ENCODE measurements around the gene DYRK4. TPM values are rescaled to one million over a fixed set of nuclear protein-coding genes. Genes with fewer than 3 reads are reported as not detected.

Gene DYRK4
- total and polyA plus RNA-seq, 9 donors = 13.5 to 30.4 (median 16.2) TPM

DNA sequence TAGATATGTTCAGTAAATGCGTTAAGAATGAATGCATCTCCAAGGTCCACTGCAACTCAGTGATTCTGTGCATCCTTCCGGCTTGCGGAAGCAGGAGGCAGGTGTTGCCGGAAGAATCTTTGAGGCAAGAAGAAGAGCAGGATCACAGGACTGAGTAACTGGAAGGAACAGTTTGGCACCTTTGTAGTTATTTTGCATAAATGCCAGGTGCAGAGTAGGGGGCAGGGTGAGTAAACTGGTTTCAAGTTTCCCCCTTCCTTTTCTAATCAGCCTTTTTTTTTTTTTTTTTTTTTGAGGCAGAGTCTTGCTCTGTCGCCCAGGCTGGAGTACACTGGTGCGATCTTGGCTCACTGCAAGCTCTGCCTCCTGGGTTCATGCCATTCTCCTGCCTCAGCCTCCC is 22.3 kb downstream of the DYRK4 start:
- 86% methylated on average over 3 of the region's 6 CpGs for WGBS (ENCODE audit: insufficient coverage)
- H3K27me3 ChIP-seq (ENCODE audit: control insufficient read depth, insufficient read depth, low read length) = peaks cover 3% of the 10 kb centered on the region
- H3K4me3 ChIP-seq (ENCODE audit: low read length) = no peak overlapping the region
- H3K36me3 ChIP-seq (ENCODE audit: control insufficient read depth, insufficient read depth, low read length) = no peaks in the 10 kb centered on the region
- peaks cover 4% of the 10 kb centered on the region for H3K4me1 ChIP-seq (ENCODE audit: control insufficient read depth, insufficient read depth, low read length)
- DNase-seq = no peak
- no peaks in the 10 kb centered on the region for H3K9me3 ChIP-seq (replicated peaks; ENCODE audit: control insufficient read depth, low read depth, low read length)
- H3K27ac ChIP-seq (ENCODE audit: low read length) = no peak overlapping the region

DNA sequence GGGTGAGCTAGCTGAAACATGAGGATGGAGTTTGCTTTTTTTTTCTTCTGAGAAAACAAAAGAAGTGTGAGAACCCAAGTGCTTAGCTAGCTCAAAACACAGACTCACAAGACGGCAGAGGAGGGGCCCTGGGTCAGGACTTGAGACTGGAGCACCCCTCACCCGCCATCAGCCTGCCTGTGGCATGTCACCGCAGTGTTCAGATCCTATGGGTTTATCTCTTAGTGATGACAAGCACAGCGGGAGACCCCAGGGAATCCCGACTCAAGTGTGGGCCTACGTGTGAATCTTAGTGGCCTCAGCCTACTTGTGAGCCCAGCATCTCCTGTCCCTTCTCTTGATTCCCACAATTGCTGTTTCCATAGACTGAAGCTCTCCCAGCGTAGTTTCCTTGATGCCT is 22.9 kb downstream of the DYRK4 start:
- 74% methylated on average over 5 of the region's 7 CpGs for WGBS (ENCODE audit: insufficient coverage)
- Histone ChIP-seq H3K9me3 (replicated peaks; ENCODE audit: control insufficient read depth, low read depth, low read length) (no peaks in the 10 kb centered on the region), H3K27me3 (ENCODE audit: control insufficient read depth, insufficient read depth, low read length) (peaks cover 3% of the 10 kb centered on the region), H3K27ac (ENCODE audit: low read length) (no peak overlapping the region), H3K4me1 (ENCODE audit: control insufficient read depth, insufficient read depth, low read length) (peaks cover 4% of the 10 kb centered on the region), H3K4me3 (ENCODE audit: low read length) (no peak overlapping the region), H3K36me3 (ENCODE audit: control insufficient read depth, insufficient read depth, low read length) (no peaks in the 10 kb centered on the region)
- no peak for DNase-seq

DNA sequence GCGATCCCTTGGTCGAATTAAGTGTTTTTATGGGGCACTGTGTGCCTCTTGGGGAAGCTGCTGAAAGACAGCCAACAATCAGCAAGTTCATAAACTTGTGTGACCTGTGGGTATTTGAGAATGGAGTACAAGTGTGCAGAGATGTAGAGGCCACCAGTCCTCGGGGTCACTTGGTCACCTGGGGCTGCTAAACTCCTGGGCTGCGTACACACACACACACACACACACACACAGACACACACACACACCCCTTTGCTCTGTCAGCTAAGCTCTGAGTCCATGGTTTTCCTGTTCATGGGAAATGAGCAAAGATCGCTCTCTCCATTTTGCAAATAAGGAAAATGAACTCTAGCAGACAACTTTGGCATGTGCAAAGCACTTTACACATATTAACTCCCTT is 24.5 kb downstream of the DYRK4 start:
- DNase-seq = no peak
- Histone ChIP-seq H3K9me3 (replicated peaks; ENCODE audit: control insufficient read depth, low read depth, low read length) (no peaks in the 10 kb centered on the region), H3K27me3 (ENCODE audit: control insufficient read depth, insufficient read depth, low read length) (peaks cover 6% of the 10 kb centered on the region), H3K4me3 (ENCODE audit: low read length) (no peak overlapping the region), H3K36me3 (ENCODE audit: control insufficient read depth, insufficient read depth, low read length) (no peaks in the 10 kb centered on the region), H3K27ac (ENCODE audit: low read length) (no peak overlapping the region), H3K4me1 (ENCODE audit: control insufficient read depth, insufficient read depth, low read length) (no peaks in the 10 kb centered on the region)
- 12% methylated on average over 4 of the region's 5 CpGs for WGBS (ENCODE audit: insufficient coverage)

DNA sequence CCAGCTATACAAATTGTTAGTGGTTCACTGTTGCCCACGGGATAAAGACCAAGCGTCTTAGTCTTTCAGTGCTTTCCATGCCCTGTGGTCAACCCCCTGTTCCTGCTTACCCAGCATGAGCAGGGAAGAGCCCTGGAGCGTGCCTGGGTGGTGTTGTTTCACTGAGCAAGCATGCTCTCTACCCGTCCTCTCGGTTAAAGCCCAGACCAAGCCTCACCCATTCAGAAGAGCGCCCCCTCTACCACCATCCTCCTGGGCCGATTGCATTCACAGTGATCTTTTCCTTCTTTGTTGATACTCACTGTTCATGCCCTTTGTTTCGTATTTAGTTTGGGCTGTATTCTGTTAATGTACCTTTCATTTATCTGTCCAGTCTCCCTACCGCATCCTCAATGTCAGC is 25.1 kb downstream of the DYRK4 start:
- Histone ChIP-seq H3K4me3 (ENCODE audit: low read length) (no peak overlapping the region), H3K4me1 (ENCODE audit: control insufficient read depth, insufficient read depth, low read length) (no peaks in the 10 kb centered on the region), H3K9me3 (replicated peaks; ENCODE audit: control insufficient read depth, low read depth, low read length) (no peaks in the 10 kb centered on the region), H3K27me3 (ENCODE audit: control insufficient read depth, insufficient read depth, low read length) (peaks cover 6% of the 10 kb centered on the region), H3K27ac (ENCODE audit: low read length) (no peak overlapping the region), H3K36me3 (ENCODE audit: control insufficient read depth, insufficient read depth, low read length) (no peaks in the 10 kb centered on the region)
- DNase-seq = no peak
- 48% methylated on average over 7 of the region's 9 CpGs for WGBS (ENCODE audit: insufficient coverage)

DNA sequence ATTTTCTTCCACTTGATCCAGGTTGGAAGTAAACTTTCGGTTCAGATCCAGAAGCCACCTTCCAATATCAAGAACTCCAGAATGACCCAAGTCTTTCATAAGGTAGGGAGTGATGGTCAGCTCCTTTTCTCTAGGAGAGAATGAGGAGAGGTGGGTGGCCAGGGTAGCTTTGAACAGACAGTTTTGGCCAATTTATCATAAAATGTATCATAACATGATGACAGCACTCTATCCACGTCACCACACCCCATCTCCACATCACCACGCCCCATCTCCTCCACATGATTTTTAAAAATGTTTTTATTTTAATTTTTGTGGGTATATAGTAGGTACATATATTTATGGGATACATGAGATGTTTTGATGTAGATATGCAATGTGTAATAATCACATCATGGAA is 26.9 kb downstream of the DYRK4 start:
- Histone ChIP-seq H3K4me1 (ENCODE audit: control insufficient read depth, insufficient read depth, low read length) (no peaks in the 10 kb centered on the region), H3K4me3 (ENCODE audit: low read length) (no peak overlapping the region), H3K36me3 (ENCODE audit: control insufficient read depth, insufficient read depth, low read length) (no peaks in the 10 kb centered on the region), H3K9me3 (replicated peaks; ENCODE audit: control insufficient read depth, low read depth, low read length) (no peaks in the 10 kb centered on the region), H3K27ac (ENCODE audit: low read length) (no peak overlapping the region), H3K27me3 (ENCODE audit: control insufficient read depth, insufficient read depth, low read length) (peaks cover 4% of the 10 kb centered on the region)
- no CpG with 5 or more reads among the region's 3 CpGs for WGBS (ENCODE audit: insufficient coverage)
- DNase-seq = no peak

DNA sequence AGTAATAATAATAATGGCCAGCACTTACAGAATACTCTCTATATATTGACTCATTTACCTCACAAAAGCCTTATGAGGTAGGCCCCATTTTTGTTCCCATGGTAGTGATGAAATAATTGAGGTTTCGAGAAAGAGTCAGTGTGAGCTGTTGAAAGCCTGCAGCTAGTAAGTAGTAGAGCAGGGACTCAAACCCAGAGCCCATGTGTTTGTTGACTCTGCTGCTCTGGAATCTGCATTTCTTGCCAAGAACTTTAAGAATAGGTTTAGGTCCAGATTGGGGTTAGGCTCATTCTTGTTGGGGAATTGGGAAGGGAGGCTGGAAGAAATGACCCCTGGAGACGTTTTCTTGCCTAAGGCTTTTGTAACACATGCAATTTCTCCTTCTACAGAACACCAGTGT is 27.9 kb downstream of the DYRK4 start:
- peaks cover 4% of the 10 kb centered on the region for H3K27me3 ChIP-seq (ENCODE audit: control insufficient read depth, insufficient read depth, low read length)
- no peaks in the 10 kb centered on the region for H3K4me1 ChIP-seq (ENCODE audit: control insufficient read depth, insufficient read depth, low read length)
- H3K9me3 ChIP-seq (replicated peaks; ENCODE audit: control insufficient read depth, low read depth, low read length) = no peaks in the 10 kb centered on the region
- no peak for DNase-seq
- H3K27ac ChIP-seq (ENCODE audit: low read length) = no peak overlapping the region
- WGBS (ENCODE audit: insufficient coverage) = no CpG with 5 or more reads among the region's 2 CpGs
- H3K36me3 ChIP-seq (ENCODE audit: control insufficient read depth, insufficient read depth, low read length) = no peaks in the 10 kb centered on the region
- no peak overlapping the region for H3K4me3 ChIP-seq (ENCODE audit: low read length)

DNA sequence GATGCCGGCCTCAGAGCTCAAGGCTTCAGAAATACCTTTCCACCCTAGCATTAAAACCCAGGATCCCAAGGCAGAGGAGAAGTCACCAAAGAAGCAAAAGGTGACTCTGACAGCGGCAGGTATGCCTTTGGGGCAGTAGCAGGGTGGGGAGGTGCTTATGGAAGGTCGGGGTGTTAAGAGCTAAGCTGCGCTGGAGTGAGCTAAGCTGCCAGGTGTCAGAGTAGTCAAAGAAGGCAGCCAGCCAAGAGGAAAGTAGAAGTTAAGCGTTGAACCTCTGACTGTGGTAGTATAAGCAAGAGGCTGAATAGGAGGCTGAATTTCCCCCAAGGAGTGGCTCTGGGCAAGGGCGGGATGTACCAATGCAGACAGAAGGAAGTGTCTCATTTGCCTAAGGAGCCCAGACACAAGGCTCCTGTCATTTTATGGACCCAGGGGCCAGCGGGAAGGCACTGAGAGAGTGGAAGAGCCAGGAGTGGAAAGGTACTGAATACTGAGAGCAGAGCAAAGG is 29.2 kb downstream of the DYRK4 start:
- no peaks in the 10 kb centered on the region for H3K9me3 ChIP-seq (replicated peaks; ENCODE audit: control insufficient read depth, low read depth, low read length)
- WGBS (ENCODE audit: insufficient coverage) = 40% methylated on average over 6 of the region's 7 CpGs
- H3K4me1 ChIP-seq (ENCODE audit: control insufficient read depth, insufficient read depth, low read length) = no peaks in the 10 kb centered on the region
- H3K27me3 ChIP-seq (ENCODE audit: control insufficient read depth, insufficient read depth, low read length) = peaks cover 6% of the 10 kb centered on the region
- H3K27ac ChIP-seq (ENCODE audit: low read length) = no peak overlapping the region
- DNase-seq = no peak
- H3K36me3 ChIP-seq (ENCODE audit: control insufficient read depth, insufficient read depth, low read length) = no peaks in the 10 kb centered on the region
- H3K4me3 ChIP-seq (ENCODE audit: low read length) = no peak overlapping the region

DNA sequence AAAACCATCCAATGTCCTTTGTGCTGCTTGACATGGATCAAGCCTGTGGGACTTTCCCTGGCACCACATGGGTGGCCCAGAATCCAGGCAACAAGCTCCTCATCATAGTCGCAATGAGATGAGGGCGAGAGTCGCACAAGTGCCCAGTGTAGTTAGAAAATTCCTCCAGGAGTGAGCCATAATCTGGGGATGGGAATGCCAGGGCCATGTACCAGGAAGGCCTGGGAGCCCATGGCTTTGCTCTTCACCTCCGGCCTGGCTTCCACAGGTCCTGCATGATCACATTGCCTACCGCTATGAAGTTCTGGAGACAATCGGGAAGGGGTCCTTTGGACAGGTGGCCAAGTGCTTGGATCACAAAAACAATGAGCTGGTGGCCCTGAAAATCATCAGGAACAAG is 33.9 kb downstream of the DYRK4 start:
- peaks cover 4% of the 10 kb centered on the region for H3K27me3 ChIP-seq (ENCODE audit: control insufficient read depth, insufficient read depth, low read length)
- DNase-seq = no peak
- H3K4me1 ChIP-seq (ENCODE audit: control insufficient read depth, insufficient read depth, low read length) = no peaks in the 10 kb centered on the region
- H3K27ac ChIP-seq (ENCODE audit: low read length) = no peak overlapping the region
- no peaks in the 10 kb centered on the region for H3K36me3 ChIP-seq (ENCODE audit: control insufficient read depth, insufficient read depth, low read length)
- no peaks in the 10 kb centered on the region for H3K9me3 ChIP-seq (replicated peaks; ENCODE audit: control insufficient read depth, low read depth, low read length)
- WGBS (ENCODE audit: insufficient coverage) = 93% methylated on average over 6 of the region's 6 CpGs
- no peak overlapping the region for H3K4me3 ChIP-seq (ENCODE audit: low read length)

DNA sequence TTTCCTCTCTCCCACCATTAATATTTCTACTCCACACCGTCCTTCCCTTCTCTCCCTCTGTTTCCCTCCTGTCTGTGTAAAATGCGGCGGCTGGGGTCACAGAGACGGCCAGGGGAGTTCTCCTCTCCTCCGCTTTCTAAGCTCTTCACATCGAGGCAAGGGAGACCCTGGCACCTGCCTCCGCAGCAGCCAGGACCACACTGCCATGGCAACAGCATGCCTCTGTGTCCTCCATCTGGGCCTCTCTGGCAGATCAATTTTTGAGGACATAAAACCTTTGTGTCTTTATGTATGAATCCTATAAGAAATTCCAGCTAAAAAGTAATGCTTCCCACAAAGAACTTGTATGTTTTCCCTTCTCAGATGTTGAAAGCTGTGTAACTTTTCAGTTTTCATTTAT is 41.4 kb downstream of the DYRK4 start:
- Histone ChIP-seq H3K4me1 (ENCODE audit: control insufficient read depth, insufficient read depth, low read length) (no peaks in the 10 kb centered on the region), H3K4me3 (ENCODE audit: low read length) (no peak overlapping the region), H3K27me3 (ENCODE audit: control insufficient read depth, insufficient read depth, low read length) (peaks cover 3% of the 10 kb centered on the region), H3K27ac (ENCODE audit: low read length) (no peak overlapping the region), H3K9me3 (replicated peaks; ENCODE audit: control insufficient read depth, low read depth, low read length) (no peaks in the 10 kb centered on the region), H3K36me3 (ENCODE audit: control insufficient read depth, insufficient read depth, low read length) (no peaks in the 10 kb centered on the region)
- no peak for DNase-seq
- 70% methylated on average over 6 of the region's 7 CpGs for WGBS (ENCODE audit: insufficient coverage)

DNA sequence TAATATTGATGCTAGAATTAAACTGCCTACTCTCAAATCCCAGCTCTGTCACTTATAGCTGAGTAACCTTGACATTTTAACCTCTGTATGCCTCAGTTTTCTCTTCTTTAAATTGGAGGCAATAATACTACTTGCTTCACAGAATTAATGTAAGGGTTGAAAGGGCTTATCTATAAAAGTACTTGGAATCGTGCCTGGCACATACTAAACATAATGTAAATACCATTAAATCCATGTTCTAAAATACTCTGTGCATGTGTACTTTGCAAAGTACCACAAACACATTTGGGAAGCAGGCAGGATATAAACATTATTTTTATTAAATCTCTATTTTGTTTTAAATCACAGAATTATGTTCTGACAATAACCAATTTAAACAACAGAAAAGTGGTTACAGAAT is 41.9 kb downstream of the DYRK4 start:
- Histone ChIP-seq H3K27me3 (ENCODE audit: control insufficient read depth, insufficient read depth, low read length) (peaks cover 3% of the 10 kb centered on the region), H3K36me3 (ENCODE audit: control insufficient read depth, insufficient read depth, low read length) (no peaks in the 10 kb centered on the region), H3K4me3 (ENCODE audit: low read length) (no peak overlapping the region), H3K9me3 (replicated peaks; ENCODE audit: control insufficient read depth, low read depth, low read length) (no peaks in the 10 kb centered on the region), H3K4me1 (ENCODE audit: control insufficient read depth, insufficient read depth, low read length) (no peaks in the 10 kb centered on the region), H3K27ac (ENCODE audit: low read length) (no peak overlapping the region)
- no peak for DNase-seq
- no CpG with 5 or more reads among the region's 1 CpG for WGBS (ENCODE audit: insufficient coverage)

DNA sequence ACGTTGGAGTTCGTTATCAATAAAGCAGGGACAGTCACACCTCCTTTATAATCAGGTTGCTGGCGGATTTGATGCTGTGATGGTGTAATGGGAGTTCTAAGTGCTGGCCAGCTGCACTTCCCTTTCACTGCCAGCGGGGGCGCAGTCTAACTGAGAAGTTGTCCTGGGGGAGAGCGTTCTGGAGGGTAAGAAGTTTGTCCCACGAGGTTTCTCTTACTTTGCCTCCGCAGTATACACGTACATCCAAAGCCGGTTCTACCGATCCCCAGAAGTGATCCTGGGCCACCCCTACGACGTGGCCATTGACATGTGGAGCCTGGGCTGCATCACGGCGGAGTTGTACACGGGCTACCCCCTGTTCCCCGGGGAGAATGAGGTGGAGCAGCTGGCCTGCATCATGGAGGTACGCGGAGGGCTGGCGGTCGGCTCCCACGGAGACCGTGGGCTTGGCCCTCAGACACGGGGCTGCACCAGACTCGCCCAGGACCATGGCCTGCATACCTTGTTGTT is 42.7 kb downstream of the DYRK4 start:
- no peaks in the 10 kb centered on the region for H3K4me1 ChIP-seq (ENCODE audit: control insufficient read depth, insufficient read depth, low read length)
- H3K27ac ChIP-seq (ENCODE audit: low read length) = no peak overlapping the region
- H3K27me3 ChIP-seq (ENCODE audit: control insufficient read depth, insufficient read depth, low read length) = peaks cover 3% of the 10 kb centered on the region
- WGBS (ENCODE audit: insufficient coverage) = 2% methylated on average over 17 of the region's 25 CpGs
- H3K36me3 ChIP-seq (ENCODE audit: control insufficient read depth, insufficient read depth, low read length) = no peaks in the 10 kb centered on the region
- peak; percentile 84 for DNase-seq
- no peaks in the 10 kb centered on the region for H3K9me3 ChIP-seq (replicated peaks; ENCODE audit: control insufficient read depth, low read depth, low read length)
- peak overlapping the region; percentile 77 for H3K4me3 ChIP-seq (ENCODE audit: low read length)
